ENCODE measurements around the gene PALD1.

DNA sequence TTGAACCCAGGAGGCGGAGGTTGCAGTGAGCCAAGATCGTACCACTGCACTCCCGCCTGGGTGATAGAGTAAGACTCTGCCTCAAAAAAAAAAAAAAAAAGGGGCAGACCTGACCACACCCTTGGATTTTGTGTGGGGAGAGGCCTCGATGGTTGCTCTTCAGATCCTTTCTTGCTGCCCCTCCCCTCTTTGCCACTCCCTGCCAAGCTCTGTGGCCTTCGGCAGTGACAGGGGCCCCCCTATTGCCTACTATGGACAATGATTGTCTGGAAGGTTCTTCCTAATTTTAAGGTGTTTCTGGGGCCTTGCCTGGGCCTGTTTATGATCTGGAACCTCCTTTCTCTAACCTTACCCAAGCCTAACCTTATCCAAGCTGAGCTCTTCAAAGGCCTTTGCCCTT lies 123.2 kb downstream of the PALD1 start:
- TF ChIP-seq, protein P1, sequence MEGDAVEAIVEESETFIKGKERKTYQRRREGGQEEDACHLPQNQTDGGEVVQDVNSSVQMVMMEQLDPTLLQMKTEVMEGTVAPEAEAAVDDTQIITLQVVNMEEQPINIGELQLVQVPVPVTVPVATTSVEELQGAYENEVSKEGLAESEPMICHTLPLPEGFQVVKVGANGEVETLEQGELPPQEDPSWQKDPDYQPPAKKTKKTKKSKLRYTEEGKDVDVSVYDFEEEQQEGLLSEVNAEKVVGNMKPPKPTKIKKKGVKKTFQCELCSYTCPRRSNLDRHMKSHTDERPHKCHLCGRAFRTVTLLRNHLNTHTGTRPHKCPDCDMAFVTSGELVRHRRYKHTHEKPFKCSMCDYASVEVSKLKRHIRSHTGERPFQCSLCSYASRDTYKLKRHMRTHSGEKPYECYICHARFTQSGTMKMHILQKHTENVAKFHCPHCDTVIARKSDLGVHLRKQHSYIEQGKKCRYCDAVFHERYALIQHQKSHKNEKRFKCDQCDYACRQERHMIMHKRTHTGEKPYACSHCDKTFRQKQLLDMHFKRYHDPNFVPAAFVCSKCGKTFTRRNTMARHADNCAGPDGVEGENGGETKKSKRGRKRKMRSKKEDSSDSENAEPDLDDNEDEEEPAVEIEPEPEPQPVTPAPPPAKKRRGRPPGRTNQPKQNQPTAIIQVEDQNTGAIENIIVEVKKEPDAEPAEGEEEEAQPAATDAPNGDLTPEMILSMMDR (conservative IDR thresholded peaks at IDR 0.05 in 1 of 2, IDR thresholded peaks at IDR 0.05 in 1 of 2; ENCODE audit: low read depth in 1 of 2, low read length in 2 of 2), result no peak
- TF ChIP-seq EZH2 (IDR thresholded peaks at IDR 0.05; ENCODE audit: low read length, missing control alignments), result no peak

Data from fibroblast of lung (primary cell).